PC-9 (cell line): ENCODE data around the gene GPATCH2.

Experiments
- CTCF ChIP-seq: fragments of 200-600 bp; sonication (generic); conservative IDR thresholded peaks from 2 replicates; pipeline ENCODE4 v1.6.1; 2017; ENCODE audit warnings: mixed run types, antibody characterized with exemption, mild to moderate bottlenecking, moderate library complexity
- EZH2 ChIP-seq: fragments of 200-600 bp; sonication (generic); IDR thresholded peaks from 2 replicates; pipeline ENCODE4 v1.8.0; 2017; ENCODE audit warnings: antibody characterized with exemption, low read depth

GRCh38 chr1:217435204-217435603 lies 195.7 kb downstream of the GPATCH2 start:
- no peak for TF ChIP-seq CTCF
- no peak for TF ChIP-seq EZH2
